ENCODE data around the gene MTAP. TPM values are rescaled to one million over a fixed set of nuclear protein-coding genes. Genes with fewer than 3 reads are reported as not detected.
"Not testable (repeated sequence)": the region's sequence is repeated elsewhere in the genome, so short reads cannot be mapped to it uniquely, and the experiment has no call there.

MTAP gene
- polyA plus RNA-seq, 10 donors = 18.2 to 30.7 (median 25.2) TPM

DNA sequence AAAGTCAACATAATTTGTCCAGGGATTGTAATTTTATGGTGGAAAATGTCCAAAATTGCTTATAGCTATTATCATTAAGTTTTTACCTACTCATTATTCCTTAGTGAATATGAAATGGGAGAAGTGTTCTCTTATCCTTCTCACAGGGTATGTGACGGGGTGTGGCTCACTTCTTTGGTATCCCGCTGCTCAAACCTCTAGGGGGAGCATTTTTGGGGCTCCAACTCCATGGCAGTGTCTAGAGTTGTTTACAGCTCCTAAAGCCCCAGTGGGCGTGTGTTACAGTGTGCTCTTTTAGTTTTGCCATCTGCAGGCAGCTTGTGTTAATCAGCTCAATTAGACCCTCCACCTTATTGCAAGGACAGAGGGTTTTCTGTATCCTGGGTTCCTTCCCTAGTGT, 102.3 kb downstream of the MTAP start:
- DNase-seq = no peak

DNA sequence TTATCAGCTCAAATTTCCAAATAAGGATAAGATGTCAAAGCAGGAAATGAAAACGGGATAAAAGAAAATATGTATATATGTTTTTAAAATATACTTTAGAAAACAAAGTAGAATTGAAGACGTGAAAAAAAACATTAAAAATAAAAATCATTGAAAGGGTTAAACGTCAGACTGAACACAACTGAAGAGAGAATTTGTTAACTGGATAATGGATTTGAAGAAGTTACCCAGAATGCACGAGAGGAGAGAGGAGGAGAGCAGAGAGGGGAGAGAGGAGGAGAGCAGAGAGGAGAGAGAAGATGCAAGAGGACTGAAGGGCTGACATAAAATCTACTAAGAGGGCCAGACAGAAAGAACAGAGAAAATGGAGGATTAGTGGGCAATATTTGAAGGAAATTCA, 103.8 kb downstream of the MTAP start:
- DNase-seq = no peak

- DNase-seq = no peak
Observed at GRCh38 chr9:21906881-21907280, 104.4 kb downstream of the MTAP start.

DNA sequence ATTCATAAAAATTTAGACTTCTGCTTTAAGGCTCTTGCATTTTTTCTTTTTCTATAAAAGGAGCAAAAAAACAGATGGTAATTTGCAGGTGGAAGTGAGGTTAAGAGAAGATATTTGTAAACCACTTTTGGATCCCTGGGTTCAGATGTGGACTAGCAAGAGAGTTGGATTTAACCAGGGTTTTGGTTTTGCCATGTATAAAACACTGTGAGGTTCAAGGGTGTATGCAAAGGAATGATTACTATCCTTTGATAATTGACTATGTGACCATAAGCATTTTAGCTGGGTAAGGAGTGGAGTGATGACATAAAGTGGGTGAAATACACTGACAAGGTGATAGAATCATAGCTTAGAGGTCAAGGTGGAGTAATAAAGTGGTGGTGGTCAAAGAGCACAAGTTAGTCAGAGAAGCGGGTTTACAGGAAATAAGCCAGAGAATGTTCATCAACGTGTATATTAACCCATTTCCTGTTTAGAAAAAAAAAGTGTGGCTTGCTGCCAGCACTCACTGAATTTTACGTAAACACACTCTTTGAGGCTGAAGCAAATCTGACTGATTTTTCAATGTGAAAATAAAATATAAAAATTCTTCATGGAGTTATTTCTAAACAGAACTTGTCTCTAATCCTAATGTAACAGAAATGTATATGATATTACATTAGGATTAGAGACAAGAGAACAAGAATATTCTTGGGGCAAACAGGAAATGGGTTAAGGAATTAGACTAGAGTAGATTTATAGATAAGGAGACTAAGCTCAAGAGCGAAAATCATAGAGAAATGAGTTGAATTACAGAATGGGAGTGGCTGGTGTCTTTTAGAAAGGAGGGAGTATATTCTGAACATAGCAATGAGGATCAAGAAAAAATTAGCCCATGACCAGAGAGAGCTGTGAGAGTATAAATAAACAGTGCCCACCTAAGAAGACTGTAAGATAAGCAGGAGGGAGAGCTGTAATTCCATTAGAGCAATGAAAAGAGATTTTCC, 117.2 kb downstream of the MTAP start:
- DNase-seq = peak; percentile 1 to 21 (median 3)

DNA sequence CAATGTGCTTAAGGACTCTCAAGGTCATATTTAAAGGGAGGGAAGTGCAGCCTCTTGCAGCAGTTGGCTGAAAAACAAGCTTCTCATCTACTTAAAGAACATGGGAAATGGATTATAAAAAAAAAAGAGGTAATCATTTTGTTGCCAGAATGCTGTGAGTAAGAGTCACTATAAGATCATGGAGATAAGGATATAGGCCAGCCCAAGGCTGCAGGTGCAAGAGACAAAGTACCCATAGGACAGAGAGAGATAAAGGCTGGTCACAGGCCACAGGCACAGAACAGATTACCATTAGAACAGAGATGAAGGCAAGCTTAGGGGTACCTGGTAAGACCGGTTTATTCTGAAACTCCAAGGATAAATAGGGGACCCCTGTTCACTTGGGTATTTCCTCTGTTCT, 121.3 kb downstream of the MTAP start:
- DNase-seq = no peak

DNA sequence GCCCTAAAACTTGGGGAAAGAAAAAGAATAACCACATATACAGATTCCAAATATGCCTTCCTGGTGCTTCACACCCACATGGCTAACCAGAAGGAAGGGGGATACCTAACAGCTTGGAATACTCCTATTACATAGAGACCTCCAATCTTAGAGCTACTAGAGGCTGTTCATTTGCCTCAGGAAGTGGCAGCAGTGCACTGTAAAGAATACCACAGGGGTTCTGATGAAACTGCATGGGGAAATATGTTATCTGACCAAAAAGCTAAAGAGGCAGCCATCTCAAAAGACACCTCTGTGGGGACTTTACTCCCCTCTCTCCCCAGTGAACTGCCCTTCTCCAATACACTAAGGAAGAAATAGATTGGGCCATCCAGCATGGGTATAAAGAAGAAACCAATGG, 125.3 kb downstream of the MTAP start:
- no peak for DNase-seq

DNA sequence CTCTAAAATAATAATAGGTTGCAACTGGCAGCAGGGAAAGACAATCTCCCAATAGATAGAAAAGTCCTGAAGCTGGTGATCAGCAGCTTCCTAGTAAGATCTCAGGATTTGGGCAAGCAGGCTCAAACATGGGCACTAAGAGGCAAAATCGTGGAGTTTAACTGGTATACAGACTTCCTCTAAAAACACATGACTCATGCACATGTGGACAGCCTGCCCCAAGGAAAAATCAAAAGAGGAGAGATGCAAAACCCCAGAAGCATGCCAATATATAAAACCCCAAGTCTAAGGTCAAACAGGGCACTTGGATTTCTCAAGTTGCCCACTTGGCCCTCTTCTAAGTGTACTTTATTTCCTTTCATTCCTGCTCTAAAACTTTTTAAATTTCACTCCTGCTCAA, 129.0 kb downstream of the MTAP start:
- DNase-seq = no peak

- no peak for DNase-seq
Observed at GRCh38 chr9:21933281-21933680, 130.8 kb downstream of the MTAP start.

DNA sequence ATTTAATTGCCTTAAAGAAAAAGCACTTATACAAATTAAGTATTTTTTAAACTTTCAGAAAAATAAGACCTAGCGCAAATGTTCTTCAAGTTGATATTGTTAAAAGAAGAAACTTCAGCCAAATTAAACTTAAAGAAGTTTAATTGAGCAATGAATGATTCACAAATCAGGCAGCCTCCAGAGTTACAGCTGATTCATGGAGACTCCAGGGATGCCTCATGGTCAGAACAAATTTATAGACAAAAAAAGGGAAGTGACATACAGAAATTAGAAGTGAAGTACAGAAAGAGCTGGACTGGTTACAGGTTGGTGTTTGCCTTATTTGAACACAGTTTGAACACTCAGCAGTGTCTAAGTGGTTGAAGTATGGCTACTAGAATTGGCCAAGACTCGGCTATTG, 131.4 kb downstream of the MTAP start:
- no peak for DNase-seq

GRCh38 chr9:21935631-21936030, 133.2 kb downstream of the MTAP start:
- no peak for DNase-seq

GRCh38 chr9:21936161-21936560, 133.7 kb downstream of the MTAP start:
- no peak for DNase-seq

- DNase-seq = no peak
Observed at GRCh38 chr9:21941337-21941995, 139.0 kb downstream of the MTAP start.

DNA sequence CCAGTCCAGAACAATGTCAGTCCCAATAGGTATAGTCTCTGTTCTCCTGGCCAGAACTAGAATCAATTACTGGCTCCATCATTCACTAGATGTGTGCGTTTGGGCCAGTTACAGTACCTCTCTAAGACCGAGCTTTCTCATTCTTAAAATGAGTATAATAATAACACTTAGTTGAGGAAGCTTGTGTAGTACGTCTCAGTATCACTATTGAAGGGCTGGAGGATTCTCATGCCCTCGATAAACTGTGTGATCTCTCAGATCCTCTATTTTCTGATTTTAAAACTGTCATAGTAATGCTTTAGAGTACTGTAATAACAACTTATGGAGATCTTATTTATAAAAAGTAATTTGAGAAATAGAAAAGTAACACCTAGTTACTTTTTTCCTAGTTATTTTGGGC, 141.0 kb downstream of the MTAP start:
- no peak for DNase-seq

DNA sequence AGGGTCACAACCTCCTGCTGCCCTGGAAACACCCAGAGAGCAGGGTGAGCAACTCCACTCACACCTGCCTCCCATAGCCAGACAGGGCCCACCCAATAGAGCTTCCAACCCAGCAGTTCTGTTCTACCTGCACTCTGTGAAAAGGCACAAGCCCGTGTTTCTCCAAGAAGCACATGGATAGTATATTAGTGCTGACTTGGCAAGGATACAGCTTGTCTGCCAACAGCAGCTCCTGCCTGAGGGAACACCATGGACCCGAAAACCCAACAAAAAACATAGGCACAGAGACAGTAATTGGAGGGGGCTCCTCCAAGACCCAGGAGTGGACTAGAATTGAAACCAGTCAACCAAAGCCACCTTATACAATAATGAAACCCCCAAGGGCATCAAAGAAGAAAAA, 143.2 kb downstream of the MTAP start:
- DNase-seq = no peak

- DNase-seq = no peak
Observed at GRCh38 chr9:21958833-21959232, 156.4 kb downstream of the MTAP start.

- DNase-seq = not testable (repeated sequence)
Observed at GRCh38 chr9:21959268-21959667, 156.8 kb downstream of the MTAP start.

DNA sequence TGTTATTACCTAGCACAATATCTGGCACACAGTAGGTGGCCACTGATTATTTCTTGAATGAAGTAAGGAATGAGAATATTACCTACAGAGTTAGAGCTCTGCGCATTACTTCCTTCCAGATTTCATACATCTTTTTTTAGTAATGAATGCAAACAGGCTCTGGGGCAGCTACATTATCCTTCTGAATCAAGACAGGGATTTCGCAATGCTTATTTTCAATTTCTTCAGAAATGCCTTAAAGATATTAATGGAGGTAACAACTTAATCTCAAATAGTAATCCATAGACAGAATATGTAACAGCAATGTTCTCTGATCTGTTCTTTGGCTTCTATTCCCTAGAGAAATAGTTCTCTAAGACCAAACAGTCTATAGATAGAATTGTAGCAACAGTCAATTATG, 159.1 kb downstream of the MTAP start:
- DNase-seq = no peak

GRCh38 chr9:21964925-21965385, 162.5 kb downstream of the MTAP start:
- peak in 1 of 3 donors; percentile 19 for DNase-seq

- peak in 2 of 3 donors; percentile 26 to 49 for DNase-seq
Observed at GRCh38 chr9:21965401-21965951, 163.0 kb downstream of the MTAP start.

GRCh38 chr9:21966140-21966851, 163.9 kb downstream of the MTAP start:
- DNase-seq = no peak

- no peak for DNase-seq
Observed at GRCh38 chr9:21967169-21967568, 164.7 kb downstream of the MTAP start.

DNA sequence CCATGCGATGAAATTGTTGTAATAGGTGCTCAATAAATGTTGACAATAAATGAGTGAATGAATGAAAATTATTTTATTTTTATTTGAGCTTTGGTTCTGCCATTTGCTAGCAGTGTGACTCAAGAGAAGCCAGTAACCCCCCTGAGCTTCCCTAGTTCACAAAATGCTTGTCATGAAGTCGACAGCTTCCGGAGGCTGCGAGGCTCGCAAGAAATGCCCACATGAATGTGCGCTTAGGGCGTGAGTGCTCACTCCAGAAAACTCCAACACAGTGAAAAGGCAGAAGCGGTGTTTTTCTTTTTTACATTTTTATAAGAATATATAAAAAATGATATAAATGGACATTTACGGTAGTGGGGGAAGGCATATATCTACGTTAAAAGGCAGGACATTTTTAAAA, 165.3 kb downstream of the MTAP start:
- DNase-seq = no peak
